GM21528 (cell line): ENCODE data around the gene ITFG2.
"Not testable (repeated sequence)": the region's sequence is repeated elsewhere in the genome, so short reads cannot be mapped to it uniquely, and the experiment has no call there.

Experiments used
- ATAC-seq: cut with Tn5 transposase; IDR thresholded peaks from one replicate; pipeline ENCODE4 v1.9.1; 2021; ENCODE audit warnings: mild to moderate bottlenecking, moderate library complexity; ENCODE audit not compliant: unreplicated experiment, low FRiP score

The ITFG2 gene

DNA sequence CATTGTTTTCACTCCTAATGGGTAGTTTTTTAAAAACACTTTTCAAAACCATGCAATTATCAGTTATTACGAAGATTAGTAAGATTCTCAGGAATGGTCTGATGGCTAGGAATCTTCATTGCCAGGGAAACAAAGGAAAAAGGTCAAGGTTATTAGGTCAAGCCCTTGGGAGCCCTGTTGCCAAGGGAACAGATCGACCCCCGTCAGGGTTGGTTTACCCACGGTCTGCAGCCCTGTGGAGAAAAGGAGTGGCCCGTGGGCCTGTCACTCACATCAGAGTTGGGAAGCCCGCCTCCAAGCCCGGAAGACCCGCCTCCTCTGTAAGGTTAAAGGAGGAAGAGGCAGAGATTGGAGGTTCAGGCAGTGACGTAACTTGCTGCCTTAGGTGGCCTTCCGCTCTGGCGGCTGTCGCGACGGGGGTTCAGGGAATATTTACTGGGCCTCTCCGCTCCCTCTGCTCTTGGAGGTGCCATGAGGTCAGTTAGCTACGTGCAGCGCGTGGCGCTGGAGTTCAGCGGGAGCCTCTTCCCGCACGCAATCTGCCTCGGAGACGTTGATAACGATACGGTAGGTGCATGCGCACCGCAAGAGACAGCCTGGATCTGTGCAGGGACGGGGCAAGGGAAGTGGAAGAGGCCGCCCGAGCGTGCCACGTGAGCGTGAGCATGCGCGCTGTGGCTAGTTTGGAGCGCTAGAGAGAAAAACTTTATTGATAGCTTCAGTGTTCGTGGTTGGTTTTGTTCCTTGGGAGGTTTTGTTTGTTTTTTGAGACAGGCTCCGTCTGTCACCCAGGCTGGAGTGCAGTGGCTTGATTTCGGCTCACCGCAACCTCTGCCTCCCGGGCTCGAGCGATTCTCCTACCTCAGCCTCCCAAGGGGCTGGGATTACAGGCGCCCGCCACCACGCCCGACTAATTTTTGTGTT lies at the start of gene ITFG2:
TSS of gene ITFG2 (plus strand) at position 379 of the 924 bp plus-strand sequence. CDS start at position 472, 93 bp downstream.
- peak; percentile 94 for ATAC-seq

DNA sequence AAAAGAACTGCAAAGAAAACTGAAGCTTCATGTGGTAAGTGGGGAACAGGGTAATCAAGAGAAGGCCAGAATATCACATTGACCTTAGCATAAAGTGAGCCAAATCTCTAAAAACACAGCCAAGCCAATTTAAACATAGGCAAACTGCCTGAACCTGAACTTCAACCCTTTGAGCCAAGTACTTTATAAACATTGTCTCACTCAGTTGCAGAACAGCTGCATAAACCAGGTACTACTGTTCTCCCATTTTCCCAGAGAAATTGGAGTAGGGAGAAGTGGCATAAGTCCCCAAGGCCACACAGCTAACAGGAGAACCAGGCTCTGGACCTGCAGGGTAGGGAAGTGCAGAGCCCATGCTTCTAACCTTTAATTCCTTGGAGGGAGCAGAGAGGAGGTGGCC lies 48.1 kb upstream of the ITFG2 start:
- ATAC-seq: no peak

DNA sequence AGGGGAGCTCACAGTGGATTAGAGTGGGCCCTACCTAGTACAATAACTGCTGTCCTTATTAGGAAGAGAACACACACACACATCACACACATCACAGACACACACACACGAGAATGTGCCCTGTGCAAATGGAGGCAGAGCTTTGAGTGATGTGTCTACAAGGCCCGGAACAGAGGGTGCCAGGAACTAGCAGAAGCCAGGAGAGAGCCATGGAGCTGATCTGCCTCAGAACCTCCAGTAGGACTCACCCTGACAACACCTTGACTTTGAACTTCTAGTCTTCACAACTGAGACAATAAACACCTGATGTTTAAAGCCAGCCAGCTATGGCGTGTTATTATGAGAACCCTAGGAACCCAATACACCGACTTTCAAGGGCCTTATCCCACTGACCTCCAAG lies 47.4 kb upstream of the ITFG2 start:
- ATAC-seq: no peak

DNA sequence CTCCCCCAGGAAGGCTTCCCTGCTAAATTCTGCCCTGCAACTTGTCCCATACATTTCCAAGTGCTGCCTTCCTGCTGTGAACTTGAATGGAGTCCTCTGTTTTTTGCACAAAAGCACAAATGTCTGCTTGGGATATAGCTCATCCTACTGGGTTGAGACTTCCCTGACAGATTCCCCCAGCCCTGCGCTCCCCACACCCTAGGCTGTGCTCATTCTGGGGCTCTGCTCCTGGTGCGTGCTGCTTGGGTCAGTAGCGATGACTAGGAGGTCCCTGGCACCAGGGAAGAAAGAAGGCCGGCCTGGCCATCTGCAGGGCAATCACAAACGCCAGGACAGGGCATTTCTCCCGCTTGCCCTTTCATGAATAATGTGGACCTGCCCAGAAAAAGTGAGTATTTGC lies 46.9 kb upstream of the ITFG2 start:
- no peak for ATAC-seq

DNA sequence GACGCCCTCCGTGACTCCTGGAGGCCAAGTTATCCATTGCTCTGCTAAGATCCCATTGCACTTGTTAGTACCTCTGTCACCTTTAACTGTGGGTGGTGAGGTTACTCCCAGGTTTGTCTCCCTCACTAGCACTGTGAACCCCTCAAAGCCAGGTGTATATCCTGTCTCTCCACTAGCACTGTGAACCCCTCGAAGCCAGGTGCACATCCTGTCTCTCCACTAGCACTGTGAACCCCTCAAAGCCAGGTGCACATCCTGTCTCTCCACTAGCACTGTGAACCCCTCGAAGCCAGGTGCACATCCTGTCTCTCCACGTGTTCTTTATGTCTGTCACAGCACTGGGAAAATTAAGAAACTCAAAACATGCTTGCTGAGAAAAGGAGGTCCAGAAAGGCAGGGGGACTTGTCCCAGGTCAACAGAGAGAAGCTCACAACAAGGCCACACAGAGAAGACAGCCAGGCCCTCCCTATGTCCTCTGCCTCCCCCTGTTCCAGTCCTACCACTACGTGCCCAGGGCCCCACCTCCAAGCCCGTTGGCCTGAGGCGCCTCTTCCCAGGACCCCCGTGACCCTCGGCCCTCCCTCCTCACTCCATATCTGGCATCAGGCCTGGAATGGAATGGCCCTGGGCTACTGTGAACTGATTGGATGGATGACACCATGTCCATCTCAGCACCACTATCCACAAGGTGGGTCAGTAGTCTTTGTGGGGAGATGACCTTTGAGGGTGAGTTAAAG lies 44.1 kb upstream of the ITFG2 start:
- ATAC-seq: no peak

DNA sequence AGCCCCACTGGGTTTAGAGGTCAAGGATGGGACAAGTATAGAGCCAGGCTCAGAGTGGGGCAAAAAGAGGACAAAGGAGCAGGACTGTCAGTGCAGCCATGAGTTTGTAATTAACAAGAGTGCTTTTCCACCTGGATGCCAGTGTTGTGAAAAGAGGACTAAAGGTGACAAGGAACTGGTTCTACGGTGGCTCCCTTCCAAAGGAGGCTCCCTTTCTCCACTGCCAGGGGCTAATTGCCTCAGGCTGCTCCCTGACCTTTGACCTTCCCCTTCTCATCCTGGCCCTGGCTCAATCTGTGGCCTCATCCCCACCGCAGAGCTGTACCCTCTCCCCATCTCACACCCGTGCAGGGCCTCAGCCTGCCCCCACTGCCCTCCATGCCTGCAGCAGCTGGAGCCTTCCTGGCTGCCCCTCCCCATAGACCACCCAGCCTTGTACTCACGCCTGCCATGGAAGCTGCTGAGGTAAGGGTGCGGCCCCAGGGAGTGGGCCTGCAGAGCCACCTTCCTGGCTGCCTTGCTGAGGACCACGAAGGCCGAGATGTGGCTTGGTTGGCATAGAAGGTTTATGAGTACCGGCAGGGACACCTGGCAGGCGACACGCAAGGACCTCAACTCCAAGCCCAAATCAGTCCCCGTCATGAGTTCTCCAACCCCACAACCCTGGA lies 42.5 kb upstream of the ITFG2 start:
- ATAC-seq: no peak

DNA sequence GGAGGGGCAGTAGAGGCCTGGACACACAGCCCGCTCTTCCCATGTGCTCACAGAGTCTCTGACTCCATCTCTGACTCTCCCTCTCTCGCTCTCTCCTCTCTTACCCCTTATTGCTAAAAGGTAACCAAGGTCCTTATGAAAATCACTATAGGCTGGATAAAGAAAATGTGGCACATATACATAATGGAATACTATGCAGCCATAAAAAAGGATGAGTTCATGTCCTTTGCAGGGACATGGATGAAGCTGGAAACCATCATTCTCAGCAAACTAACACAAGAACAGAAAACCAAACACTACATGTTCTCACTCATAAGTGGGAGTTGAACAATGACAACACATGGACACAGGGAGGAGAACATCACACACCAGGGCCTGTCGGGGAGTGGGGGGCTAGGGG lies 41.9 kb upstream of the ITFG2 start:
- ATAC-seq: not testable (repeated sequence)

DNA sequence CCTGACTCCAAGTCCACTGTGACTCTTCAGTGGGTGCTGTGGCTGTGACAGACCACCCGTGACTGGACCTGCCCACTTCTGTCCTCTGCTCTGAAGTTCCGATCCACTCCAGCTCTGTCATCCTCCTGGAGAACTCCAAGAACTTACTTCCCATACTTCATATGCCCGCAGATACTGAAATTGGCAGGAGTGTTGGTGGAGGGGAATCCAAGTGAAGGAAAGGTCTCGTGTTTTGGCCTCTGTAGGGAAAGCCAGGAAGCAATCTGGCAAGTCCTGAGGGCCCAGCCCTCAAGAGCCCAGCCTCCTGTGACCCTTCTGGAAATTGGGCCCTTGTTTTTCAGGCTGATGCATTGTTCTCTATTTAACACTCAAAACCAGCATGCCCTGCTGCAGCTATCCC lies 40.1 kb upstream of the ITFG2 start:
- ATAC-seq: no peak

DNA sequence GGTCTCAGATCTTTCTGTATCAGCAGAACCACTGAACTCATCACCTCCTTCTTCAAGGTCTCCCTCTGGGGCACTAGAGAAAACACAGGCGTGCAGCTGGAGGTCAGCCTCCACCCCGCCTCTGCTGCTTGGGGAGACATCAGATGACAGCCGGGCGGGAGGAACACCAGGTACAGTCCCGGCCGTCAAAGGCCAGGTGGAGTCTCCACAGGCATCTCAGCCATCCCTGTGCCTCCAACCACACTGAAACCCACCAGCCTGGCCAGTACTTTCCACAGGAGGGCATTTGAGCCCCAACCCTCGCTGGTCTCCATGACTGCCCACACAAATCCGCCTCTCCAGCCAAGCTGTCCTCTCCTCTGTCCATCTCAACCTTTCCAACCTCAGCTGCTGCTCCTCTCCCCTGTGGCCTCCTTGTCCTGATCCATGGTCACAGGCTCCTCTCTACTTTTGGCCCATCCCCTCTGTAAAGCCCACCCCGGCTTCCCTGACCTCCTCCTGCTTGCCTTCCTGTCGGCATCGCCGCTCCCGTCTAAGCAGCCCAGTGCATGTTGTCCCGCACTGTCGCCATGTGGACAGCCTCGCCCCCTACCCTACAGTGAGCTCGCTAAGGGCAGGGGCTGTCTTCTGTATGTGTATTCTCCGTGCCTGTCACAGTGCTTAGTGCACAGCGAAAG lies 39.1 kb upstream of the ITFG2 start:
- ATAC-seq: no peak

DNA sequence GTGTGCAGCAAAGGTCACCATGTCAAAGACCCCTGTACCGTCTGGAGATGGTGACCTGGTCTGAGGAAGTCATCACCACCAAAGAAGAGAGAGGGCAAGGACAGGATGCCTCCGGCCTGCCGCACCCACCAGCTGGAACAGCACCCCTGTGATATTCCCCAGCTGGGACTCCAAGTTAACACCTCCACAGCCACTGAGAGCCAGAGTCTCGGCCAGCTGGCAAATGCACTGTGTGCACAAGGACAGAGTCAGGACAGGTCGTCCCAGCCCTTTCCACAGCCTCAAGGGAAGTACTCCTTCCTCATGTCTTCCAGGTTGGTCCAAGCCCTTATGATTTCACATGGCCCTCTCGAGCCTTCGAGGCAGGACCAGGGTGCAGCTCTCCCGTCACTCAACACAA lies 37.0 kb upstream of the ITFG2 start:
- ATAC-seq: no peak

DNA sequence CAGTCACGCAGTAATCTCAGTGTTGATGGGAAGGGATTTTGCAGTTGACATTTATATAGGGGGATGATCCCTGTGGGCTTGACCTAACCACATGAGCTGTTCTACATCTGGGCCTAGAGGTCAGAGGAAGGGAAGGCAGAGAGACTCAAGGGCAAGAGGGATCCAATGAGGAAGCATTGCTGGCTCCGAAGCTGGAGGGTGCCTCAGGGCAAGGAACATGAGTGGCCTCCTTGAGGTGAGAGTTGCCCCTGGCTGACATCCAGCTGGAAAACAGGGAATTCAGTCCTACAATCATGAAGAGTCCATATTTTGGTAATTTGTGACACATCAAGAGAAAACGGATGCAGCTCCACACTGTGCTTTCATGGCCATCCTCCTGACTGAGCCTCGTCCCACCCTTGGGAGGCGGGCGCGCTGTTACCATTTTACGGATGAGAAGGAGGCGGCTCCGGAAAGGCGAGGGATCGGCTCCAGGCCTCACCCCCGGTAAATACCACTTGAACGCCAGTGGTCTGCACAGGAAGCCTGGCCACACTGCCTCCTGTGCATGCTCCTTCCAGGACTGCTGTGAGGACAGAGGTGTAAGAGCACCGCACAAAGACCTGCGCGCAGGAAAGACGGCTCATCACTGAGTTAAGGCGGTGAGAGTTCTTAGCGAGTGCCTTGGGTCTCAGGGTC lies 36.2 kb upstream of the ITFG2 start:
- no peak for ATAC-seq

DNA sequence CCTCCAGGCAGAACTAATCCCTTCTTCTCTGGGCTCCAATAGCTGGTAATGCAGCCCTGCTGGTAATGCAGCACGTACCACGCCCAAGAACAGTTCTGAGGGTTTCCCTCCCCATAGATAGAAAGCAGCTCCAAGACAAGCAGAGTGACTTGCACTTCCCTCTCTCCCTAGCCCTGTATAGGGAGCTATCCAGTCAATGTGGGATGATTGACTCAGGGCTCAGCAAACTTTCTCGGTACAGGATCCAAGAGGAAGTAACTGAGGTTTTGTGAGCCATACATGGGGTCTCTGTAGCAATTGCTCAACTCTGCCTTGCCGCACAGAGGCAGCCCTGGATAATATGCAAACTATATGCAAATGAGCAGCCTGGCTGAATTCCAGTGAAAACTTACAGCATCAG lies 33.2 kb upstream of the ITFG2 start:
- ATAC-seq: no peak

DNA sequence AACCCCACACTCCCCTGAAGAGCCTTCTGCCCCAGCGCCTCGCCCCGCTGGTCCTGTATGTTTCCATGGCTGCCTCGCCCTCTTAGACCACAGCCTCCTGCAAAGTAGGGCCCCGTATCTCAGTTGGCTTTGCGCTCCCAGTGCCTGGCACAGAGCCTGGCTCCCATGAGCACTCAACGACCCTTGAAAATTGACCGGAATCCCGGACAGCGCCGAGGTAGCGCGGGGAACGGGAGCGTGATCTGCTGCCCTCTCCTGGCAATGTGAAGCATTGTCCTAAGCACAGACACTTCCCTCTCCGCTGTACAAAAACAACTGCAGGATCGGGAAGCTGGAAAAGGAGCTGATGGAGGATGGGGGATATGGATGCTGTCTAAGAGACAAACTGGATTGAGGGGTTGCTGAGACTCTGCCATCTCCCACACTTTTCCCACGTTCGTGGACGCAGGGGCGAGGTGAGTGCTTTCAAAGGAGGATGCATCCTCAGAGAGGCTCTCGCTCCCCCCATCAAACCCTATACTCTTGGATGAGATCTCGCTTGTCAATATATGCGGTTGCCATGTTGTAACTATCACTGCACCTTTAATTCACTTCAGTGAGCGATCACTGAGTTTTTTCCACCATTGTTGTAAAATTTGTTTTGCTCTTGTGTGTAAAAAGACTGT lies 28.4 kb upstream of the ITFG2 start:
- ATAC-seq: no peak

DNA sequence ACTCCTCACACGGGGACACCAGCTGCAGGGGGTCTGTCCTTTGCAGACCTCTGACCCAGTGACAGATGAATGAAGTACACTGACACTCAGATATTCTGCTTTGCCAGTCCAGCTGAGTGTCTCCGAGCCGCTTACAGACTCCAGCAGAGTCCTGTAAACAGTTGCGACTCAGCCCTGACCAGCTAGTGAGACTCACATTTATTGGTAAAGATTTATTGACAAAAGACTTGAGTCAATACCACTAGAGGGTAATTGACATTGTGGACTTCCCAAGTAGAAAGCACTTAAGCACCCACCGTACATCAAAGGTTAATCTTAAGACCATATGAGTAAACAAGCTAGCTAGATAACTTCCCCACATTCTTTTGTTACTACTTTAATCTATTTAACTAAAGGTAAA lies 27.5 kb upstream of the ITFG2 start:
- no peak for ATAC-seq

DNA sequence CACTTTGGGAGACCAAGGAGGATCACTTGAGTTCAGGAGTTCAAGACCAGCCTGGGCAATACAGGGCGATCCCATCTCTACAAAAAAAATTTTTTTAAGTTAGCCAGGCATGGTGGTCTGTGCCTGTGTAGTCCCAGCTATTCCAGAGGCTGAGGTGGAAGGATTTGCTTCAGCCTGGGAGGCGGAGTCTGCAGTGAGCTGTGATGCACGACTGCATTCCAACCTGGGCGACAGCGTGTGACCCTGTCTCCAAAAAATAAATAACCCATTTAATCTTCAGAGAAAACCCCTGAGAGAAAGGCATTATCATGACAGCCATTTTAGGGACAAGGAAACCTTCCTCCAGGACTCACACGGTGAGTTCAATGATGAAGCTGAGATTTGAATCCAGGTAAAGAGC lies 21.4 kb upstream of the ITFG2 start:
- no peak for ATAC-seq

DNA sequence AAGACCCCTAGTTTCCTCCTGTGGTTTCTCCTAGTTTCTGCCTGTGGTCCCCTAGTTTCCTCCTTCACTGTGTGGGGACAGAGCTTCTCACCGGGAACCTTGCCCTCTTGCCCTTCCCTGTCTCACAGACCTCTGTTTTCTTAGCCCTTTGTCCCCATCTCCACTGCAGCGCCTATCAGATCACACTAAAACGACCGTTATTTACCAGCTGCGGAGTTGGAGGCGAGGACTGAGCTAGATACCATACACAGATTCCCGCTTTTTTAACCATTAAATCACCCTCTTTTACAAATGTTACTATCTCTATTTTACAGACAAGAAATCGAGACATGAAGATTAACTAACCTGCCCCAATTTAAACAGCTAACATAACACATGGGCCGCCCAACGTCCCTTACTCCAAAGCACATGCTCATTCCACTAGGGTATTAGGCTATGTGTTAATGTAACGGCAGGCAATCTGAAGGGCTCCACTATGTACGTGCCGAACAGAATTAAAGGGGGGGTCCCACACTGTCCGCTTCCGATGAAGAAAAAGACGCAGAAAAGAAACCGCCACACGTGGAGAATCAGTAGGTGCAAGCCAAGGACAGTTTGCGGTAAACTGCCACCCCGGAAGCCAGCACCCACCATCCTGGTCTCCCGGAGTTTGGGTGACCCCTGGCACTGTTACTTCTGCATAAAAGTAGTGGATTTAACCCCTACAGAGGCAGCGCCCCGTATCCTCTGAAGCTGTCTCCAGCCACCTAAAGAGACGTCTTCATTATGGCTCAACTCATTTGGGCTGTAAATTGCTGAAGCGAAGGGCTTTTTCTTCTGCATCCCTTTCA lies 19.6 kb upstream of the ITFG2 start:
- ATAC-seq: no peak

DNA sequence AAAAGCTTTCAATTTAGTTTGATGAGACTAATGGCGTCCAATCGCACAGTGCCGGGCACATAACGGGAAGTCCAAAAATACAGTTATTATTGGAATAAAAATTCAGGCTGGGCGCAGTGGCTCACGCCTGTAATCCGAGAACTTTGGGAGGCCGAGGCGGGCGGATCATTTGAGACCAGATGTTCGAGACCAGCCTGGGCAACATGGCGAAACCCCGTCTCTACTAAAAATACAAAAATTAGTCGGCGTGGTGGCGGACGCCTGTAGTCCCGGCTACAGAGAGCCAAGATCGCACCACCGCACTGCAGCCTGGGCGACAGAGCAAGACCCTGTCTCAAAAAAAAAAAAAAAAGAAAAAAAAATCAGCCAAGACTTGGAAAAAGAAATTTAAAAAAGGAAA lies 18.9 kb upstream of the ITFG2 start:
- no peak for ATAC-seq

DNA sequence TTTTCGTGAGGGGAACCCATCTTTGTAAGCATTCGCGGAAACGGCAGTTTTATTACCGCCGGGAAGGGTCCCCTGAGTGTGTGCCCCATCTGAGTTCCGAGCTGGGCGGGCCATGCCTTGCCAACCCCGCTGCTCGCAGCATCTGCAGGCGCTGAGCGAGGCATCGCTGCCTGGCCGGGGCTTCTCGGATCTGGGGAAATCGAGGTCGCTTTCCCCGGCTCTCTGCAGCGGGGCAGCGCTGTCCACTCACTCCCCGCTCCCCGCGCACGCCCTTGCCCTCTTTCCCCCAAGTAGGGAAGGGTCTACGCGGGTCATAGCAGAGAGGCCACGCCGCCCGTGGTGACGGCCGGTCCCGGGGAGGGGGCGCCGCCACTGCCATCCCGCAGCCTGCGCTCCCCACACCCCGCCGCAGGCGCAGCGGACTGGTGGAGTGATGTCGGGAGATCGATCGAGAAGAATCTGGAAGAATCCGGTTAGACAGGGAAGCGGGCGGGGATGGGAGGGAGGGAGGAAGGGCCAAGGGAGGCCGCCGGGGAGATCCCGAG lies 18.2 kb upstream of the ITFG2 start:
- peak; percentile 10 for ATAC-seq
